ENCODE results near the gene STAC. TPM values are rescaled to one million over a fixed set of nuclear protein-coding genes. Genes with fewer than 3 reads are reported as not detected.

The STAC gene
- total RNA-seq, 4 donors from 2014 or later: 0.87 to 1.7 (median 1.6) TPM

DNA sequence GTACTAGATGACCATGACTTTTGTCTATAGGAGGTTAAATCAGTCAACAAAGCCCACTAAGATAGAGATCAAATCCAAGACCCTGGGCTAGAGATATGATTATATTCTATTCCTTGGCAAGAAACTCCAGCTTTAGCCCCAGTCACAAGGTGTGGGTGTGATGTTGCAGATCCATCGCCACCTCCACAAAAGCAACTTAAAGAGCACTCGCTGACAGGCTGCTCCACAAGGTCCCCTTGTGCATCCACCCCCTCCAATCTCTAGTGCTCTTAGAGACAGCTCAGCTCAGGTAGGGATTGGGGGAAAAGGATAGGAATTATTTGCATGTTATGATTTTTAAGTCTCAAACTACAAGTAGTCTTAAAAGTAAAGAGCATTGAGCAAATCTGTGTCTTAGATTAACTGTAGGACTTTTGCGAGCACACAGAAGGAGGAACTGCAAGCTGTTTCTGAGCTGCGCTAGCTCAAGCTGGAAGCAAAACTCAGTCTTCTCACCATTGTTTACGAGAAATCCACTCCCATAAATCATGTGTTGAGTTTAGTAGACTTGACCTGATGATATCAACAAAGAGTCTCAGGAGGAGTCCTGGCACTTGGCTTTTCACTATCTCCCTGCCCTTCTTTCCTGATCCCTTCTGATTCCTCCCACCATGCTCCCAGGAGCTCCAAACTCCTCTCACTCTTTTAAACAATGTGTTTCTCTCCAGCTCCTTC is 177.6 kb downstream of the STAC start:
- H3K4me3 ChIP-seq: no peak overlapping the region
- ATAC-seq (no peak), DNase-seq (no peak)
- no peak overlapping the region for H3K27ac ChIP-seq
- in situ Hi-C loops (cut with MboI; ENCODE audit: low sequenced_read_pairs in 4 of 4) (no loop called here), intact Hi-C loops (cut with DNase I; ENCODE audit: low total_unique reads) (no loop called here)
- no peaks in the 10 kb centered on the region for H3K4me1 ChIP-seq
- TF ChIP-seq, protein P1, sequence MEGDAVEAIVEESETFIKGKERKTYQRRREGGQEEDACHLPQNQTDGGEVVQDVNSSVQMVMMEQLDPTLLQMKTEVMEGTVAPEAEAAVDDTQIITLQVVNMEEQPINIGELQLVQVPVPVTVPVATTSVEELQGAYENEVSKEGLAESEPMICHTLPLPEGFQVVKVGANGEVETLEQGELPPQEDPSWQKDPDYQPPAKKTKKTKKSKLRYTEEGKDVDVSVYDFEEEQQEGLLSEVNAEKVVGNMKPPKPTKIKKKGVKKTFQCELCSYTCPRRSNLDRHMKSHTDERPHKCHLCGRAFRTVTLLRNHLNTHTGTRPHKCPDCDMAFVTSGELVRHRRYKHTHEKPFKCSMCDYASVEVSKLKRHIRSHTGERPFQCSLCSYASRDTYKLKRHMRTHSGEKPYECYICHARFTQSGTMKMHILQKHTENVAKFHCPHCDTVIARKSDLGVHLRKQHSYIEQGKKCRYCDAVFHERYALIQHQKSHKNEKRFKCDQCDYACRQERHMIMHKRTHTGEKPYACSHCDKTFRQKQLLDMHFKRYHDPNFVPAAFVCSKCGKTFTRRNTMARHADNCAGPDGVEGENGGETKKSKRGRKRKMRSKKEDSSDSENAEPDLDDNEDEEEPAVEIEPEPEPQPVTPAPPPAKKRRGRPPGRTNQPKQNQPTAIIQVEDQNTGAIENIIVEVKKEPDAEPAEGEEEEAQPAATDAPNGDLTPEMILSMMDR (IDR thresholded peaks at IDR 0.05 in 4 of 5, conservative IDR thresholded peaks at IDR 0.05 in 1 of 5): no peak
- TF ChIP-seq POLR2A (IDR thresholded peaks at IDR 0.05): no peak
- no peaks in the 10 kb centered on the region for H3K27me3 ChIP-seq
- no peaks in the 10 kb centered on the region for H3K36me3 ChIP-seq
- no peaks in the 10 kb centered on the region for H3K9me3 ChIP-seq

DNA sequence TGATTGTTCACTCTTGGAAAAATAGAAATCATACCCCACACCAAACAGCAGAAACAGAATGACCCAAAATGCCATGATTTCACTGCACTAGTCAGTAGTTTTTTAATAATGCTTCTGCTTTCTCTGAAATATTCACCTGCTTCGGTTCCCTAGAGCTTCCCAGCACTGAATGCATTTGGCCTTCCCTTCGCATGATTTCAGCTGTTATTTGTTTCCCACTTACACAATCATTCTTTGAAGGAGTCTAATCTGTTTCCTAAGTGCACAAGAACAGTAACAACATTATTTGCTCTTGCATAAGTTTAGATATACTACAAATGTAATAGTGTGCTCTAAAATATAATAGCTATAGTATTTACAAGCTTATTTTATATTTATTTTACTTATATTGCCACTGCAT is 178.7 kb downstream of the STAC start:
- no peaks in the 10 kb centered on the region for H3K36me3 ChIP-seq
- in situ Hi-C loops (cut with MboI; ENCODE audit: low sequenced_read_pairs in 4 of 4): no loop called here
- intact Hi-C loops (cut with DNase I; ENCODE audit: low total_unique reads): no loop called here
- no peaks in the 10 kb centered on the region for H3K27me3 ChIP-seq
- no peaks in the 10 kb centered on the region for H3K4me1 ChIP-seq
- H3K9me3 ChIP-seq: no peaks in the 10 kb centered on the region
- no peak overlapping the region for H3K27ac ChIP-seq
- TF ChIP-seq, protein P1 (IDR thresholded peaks at IDR 0.05 in 4 of 5, conservative IDR thresholded peaks at IDR 0.05 in 1 of 5): no peak
- no peak for TF ChIP-seq POLR2A (IDR thresholded peaks at IDR 0.05)
- ATAC-seq (no peak), DNase-seq (no peak)
- no peak overlapping the region for H3K4me3 ChIP-seq

DNA sequence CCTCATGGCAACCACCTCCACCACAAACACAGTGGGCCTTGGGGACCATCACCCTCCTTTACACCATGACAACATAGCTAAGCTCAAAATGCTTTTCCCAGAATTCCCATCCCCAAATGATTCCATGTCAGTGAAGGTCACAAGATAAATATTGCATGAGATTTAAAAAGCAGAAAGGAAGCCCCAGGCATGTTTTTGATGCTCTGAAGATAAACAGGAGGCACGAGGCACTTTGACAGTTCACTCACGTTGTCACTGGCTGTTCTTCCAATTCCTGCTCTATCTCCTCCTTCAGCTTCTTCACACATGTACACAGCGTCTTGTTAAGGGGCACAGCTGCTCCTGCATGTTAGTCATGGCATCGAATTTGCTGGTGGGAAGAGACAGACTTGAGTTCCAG is 180.4 kb downstream of the STAC start:
- no peaks in the 10 kb centered on the region for H3K27me3 ChIP-seq
- TF ChIP-seq, protein P1 (IDR thresholded peaks at IDR 0.05 in 4 of 5, conservative IDR thresholded peaks at IDR 0.05 in 1 of 5): no peak
- no peak for TF ChIP-seq POLR2A (IDR thresholded peaks at IDR 0.05)
- intact Hi-C loops (cut with DNase I; ENCODE audit: low total_unique reads): no loop called here
- H3K27ac ChIP-seq: no peak overlapping the region
- ATAC-seq (no peak), DNase-seq (no peak)
- H3K9me3 ChIP-seq: no peaks in the 10 kb centered on the region
- no peak overlapping the region for H3K4me3 ChIP-seq
- H3K4me1 ChIP-seq: no peaks in the 10 kb centered on the region
- in situ Hi-C loops (cut with MboI; ENCODE audit: low sequenced_read_pairs in 4 of 4): no loop called here
- no peaks in the 10 kb centered on the region for H3K36me3 ChIP-seq

DNA sequence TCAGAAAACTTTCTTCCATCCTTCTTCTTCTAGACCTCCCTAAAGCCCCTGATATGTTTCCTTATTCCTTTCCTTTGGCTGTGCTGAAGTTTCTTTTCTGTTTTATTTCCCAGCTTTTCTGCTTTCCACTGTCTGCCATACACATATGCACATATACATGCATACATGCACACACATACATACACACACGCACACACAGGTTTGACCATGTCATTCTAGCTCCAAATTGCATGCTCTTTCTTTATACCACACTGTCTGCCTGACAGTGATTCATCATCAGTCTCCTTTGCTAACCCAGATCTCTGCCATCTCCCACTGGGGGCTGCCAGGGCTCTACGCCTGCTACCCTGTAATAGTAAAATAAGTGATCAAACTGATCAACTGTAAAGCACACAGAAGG is 181.3 kb downstream of the STAC start:
- no peaks in the 10 kb centered on the region for H3K4me1 ChIP-seq
- no peak overlapping the region for H3K4me3 ChIP-seq
- in situ Hi-C loops (cut with MboI; ENCODE audit: low sequenced_read_pairs in 4 of 4) (no loop called here), intact Hi-C loops (cut with DNase I; ENCODE audit: low total_unique reads) (no loop called here)
- H3K27ac ChIP-seq: no peak overlapping the region
- TF ChIP-seq, protein P1 (IDR thresholded peaks at IDR 0.05 in 4 of 5, conservative IDR thresholded peaks at IDR 0.05 in 1 of 5): no peak
- TF ChIP-seq POLR2A (IDR thresholded peaks at IDR 0.05): no peak
- no peaks in the 10 kb centered on the region for H3K9me3 ChIP-seq
- DNase-seq (no peak), ATAC-seq (no peak)
- H3K27me3 ChIP-seq: no peaks in the 10 kb centered on the region
- H3K36me3 ChIP-seq: no peaks in the 10 kb centered on the region

DNA sequence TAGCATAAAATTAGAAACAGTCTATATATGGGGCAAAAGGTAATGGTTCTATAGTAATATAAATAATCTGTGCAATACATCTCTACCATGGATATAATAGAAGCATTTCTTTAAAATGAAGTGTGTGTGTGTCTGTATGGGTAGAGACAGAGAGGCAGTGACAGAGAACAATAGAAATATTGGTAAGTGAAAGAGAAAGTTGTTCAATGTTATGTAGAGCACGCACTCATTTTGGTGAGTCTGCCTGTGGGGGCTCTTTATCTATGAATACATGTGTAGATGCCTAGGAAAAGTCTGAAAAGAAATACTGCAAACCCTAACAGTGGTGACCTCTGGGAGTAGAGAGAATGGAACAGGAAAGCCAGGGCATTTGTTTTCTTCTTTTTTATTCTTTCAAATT is 182.6 kb downstream of the STAC start:
- Histone ChIP-seq H3K27me3 (no peaks in the 10 kb centered on the region), H3K36me3 (no peaks in the 10 kb centered on the region), H3K27ac (no peak overlapping the region), H3K9me3 (no peaks in the 10 kb centered on the region), H3K4me1 (no peaks in the 10 kb centered on the region), H3K4me3 (no peak overlapping the region)
- in situ Hi-C loops (cut with MboI; ENCODE audit: low sequenced_read_pairs in 4 of 4): no loop called here
- intact Hi-C loops (cut with DNase I; ENCODE audit: low total_unique reads): no loop called here
- ATAC-seq (no peak), DNase-seq (no peak)
- no peak for TF ChIP-seq POLR2A (IDR thresholded peaks at IDR 0.05)
- TF ChIP-seq, protein P1 (IDR thresholded peaks at IDR 0.05 in 4 of 5, conservative IDR thresholded peaks at IDR 0.05 in 1 of 5): no peak

All from gastrocnemius medialis (tissue), 4 donors.